Stimulated activated memory B cell treated with anti-CD40 and anti-IgM and Interleukin-4, amounts not matched to agents 10 μg/mL and 1 μg/mL and 100 μg/mL, for 72 hours (primary cell): ENCODE measurements around the gene C3orf62.

Experiments
- ATAC-seq: fragments of 150-1000 bp; cut with Tn5 transposase; 2 replicates; pipeline ENCODE4 v1.10.0; 2021
- H3K27ac Mint-ChIP-seq: one replicate; pipeline ENCODE4 v1.8.0; 2022; ENCODE audit warnings: mild to moderate bottlenecking, mixed read lengths
- H3K27me3 Mint-ChIP-seq: one replicate; pipeline ENCODE4 v1.8.0; 2022; ENCODE audit warnings: mixed read lengths
- H3K36me3 Mint-ChIP-seq: one replicate; pipeline ENCODE4 v1.8.0; 2022; ENCODE audit warnings: mixed read lengths
- H3K4me1 Mint-ChIP-seq: one replicate; pipeline ENCODE4 v1.8.0; 2022; ENCODE audit warnings: mixed read lengths
- H3K4me3 Mint-ChIP-seq: one replicate; pipeline ENCODE4 v1.8.0; 2022; ENCODE audit warnings: mild to moderate bottlenecking, moderate library complexity, mixed read lengths
- H3K9me3 Mint-ChIP-seq: one replicate; pipeline ENCODE4 v1.8.0; 2022; ENCODE audit warnings: mixed read lengths

The C3orf62 gene

DNA sequence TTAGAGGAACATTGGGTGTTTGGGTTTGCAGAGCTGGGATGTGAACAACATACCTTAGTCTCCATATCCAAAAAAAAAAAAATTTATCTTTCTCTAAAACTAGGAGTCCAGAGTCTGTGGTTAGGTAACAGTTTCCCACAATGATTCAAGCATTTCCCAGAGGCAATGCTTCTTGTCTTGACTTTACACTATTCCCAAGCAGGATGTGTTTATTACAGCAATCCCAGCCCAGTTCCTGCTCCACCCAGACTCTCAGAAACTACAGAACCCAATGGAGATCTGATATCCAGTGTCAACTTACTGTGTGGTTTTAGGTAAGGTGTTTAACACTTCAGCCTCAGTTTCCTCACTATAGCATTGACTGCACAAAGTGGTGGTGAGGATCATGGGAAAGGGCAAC lies 2.3 kb upstream of the C3orf62 start:
- Mint-ChIP-seq H3K27me3 (no peaks in the 10 kb centered on the region), H3K27ac (no peak overlapping the region), H3K4me3 (no peak overlapping the region), H3K4me1 (peaks cover 28% of the 10 kb centered on the region), H3K9me3 (no peaks in the 10 kb centered on the region), H3K36me3 (peaks cover 46% of the 10 kb centered on the region)
- no peak for ATAC-seq

DNA sequence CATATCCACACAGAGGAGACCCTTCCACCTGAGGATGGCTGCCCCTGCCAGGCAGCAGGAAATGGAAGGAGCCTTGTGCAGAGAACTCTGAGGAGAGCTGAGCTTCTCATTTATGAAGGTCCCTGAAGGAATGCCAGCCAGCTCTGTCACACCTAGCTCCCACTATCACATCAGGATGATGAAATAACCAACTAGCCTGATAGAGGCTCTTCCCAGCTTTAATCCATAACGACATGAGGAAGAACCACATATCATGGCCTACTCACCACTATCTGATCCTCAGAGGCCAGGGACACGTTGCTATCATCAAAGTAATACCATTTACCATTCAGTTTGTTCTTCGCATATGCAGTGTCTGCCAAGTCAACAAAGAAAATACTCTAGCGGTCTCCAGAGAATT lies 1.5 kb upstream of the C3orf62 start:
- H3K27me3 Mint-ChIP-seq, result no peaks in the 10 kb centered on the region
- no peak for ATAC-seq
- H3K4me1 Mint-ChIP-seq, result peaks cover 23% of the 10 kb centered on the region
- no peaks in the 10 kb centered on the region for H3K9me3 Mint-ChIP-seq
- peak overlapping the region; percentile 87 for H3K27ac Mint-ChIP-seq
- H3K4me3 Mint-ChIP-seq, result no peak overlapping the region
- peaks cover 37% of the 10 kb centered on the region for H3K36me3 Mint-ChIP-seq

GRCh38 chr3:49277383-49277775 lies 347 bp upstream of the C3orf62 start:
- Mint-ChIP-seq H3K27me3 (no peaks in the 10 kb centered on the region), H3K36me3 (peaks cover 26% of the 10 kb centered on the region)
- peak; percentile 25 for ATAC-seq

GRCh38 chr3:49273825-49274532 lies 3.1 kb downstream of the C3orf62 start:
- Mint-ChIP-seq H3K36me3 (peaks cover 16% of the 10 kb centered on the region), H3K4me3 (no peak overlapping the region), H3K4me1 (peaks cover 23% of the 10 kb centered on the region), H3K9me3 (no peaks in the 10 kb centered on the region), H3K27me3 (no peaks in the 10 kb centered on the region), H3K27ac (no peak overlapping the region)
- no peak for ATAC-seq

More at GRCh38 chr3:49277383-49277775, 347 bp upstream of the C3orf62 start:
- no peaks in the 10 kb centered on the region for H3K9me3 Mint-ChIP-seq
- peak overlapping the region; percentile 87 for H3K27ac Mint-ChIP-seq
- H3K4me1 Mint-ChIP-seq, result peaks cover 23% of the 10 kb centered on the region
- H3K4me3 Mint-ChIP-seq, result peak overlapping the region; percentile 79

- Mint-ChIP-seq H3K9me3 (no peaks in the 10 kb centered on the region), H3K27me3 (no peaks in the 10 kb centered on the region), H3K4me3 (no peak overlapping the region), H3K36me3 (peaks cover 16% of the 10 kb centered on the region), H3K4me1 (peaks cover under 1% of the 10 kb centered on the region), H3K27ac (no peak overlapping the region)
- ATAC-seq, result no peak
These were observed 6.0 kb downstream of the C3orf62 start for GRCh38 chr3:49271047-49271446.

- Mint-ChIP-seq H3K27me3 (no peaks in the 10 kb centered on the region), H3K27ac (no peak overlapping the region), H3K9me3 (no peaks in the 10 kb centered on the region), H3K4me1 (no peaks in the 10 kb centered on the region), H3K36me3 (peaks cover 16% of the 10 kb centered on the region), H3K4me3 (no peak overlapping the region)
- no peak for ATAC-seq
These were observed 6.9 kb downstream of the C3orf62 start for GRCh38 chr3:49270156-49270500.

DNA sequence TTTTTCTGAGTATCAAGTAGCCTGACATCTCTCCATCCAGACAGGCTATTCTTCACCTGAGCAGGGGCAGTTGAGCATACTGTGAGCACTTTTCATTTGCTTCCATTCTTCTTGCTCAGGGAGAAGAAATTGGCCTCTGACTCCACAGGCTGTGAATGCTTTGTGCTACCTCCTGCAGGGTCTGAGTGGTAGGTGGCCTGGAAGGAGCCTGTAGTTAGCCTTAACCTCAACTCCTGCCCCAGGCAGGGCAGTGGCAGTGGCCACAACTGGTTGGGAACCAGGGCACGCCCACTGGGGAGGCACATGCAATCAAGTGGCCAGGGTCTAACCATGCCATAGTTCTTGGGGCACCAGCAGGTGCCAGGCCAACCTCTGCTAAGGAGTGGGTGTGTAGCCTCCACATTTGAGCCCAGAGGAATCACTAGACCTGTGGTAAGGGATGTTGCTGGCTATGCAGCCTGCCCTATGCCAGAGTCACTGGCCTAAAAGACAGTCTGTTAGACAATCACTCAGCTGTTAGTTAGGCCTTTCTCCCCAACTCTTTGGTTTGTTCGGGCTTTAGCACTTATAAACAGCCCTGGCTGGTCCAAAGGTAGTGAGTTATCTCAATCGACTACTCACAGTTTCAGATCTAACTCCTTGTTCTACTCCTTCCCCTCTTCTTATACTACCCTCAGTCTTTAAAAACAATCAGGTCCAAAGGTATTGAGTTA lies 7.4 kb downstream of the C3orf62 start:
- Mint-ChIP-seq H3K27me3 (no peaks in the 10 kb centered on the region), H3K4me1 (no peaks in the 10 kb centered on the region), H3K27ac (no peak overlapping the region), H3K9me3 (no peaks in the 10 kb centered on the region), H3K4me3 (no peak overlapping the region), H3K36me3 (peaks cover 16% of the 10 kb centered on the region)
- ATAC-seq, result no peak

GRCh38 chr3:49266410-49267095 lies 10.5 kb downstream of the C3orf62 start:
- no peak overlapping the region for H3K4me3 Mint-ChIP-seq
- H3K4me1 Mint-ChIP-seq, result no peaks in the 10 kb centered on the region
- no peaks in the 10 kb centered on the region for H3K27me3 Mint-ChIP-seq
- H3K9me3 Mint-ChIP-seq, result no peaks in the 10 kb centered on the region
- no peak for ATAC-seq
- no peak overlapping the region for H3K27ac Mint-ChIP-seq
- H3K36me3 Mint-ChIP-seq, result peaks cover 16% of the 10 kb centered on the region

DNA sequence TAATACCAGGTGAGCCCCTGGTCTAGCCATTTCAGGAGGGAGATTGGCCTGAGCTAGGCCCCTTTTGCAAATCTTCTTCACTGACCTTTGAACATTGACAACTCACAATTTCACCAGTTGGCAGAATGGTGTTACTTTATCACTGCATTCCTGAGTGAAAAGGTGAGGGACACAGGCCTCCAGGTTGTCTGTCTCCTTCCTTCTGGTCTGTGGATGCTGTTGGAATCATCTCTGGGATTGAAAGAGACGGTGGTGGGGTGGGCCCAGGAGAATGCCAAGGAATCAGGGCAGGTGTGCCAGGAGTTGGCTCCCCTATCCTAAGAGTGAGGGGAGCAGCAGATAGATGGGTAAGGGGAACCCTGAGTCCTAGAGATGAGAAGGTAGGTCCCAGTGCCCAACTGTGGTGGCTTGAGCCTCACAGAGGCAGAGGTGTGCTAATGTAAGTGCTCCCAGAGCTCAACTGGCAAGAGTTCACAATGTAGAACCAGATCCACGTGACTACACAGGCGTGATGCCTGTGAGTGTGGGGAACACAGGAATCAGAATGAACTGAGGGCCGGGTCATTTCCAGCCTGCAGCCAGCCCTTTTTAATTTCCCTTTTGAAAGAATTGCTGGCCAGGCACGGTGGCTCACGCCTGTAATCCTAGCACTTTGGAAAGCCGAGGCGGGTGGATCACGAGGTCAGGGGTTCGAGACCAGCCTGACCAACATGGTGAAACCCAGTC lies 11.2 kb downstream of the C3orf62 start:
- Mint-ChIP-seq H3K4me3 (no peak overlapping the region), H3K4me1 (no peaks in the 10 kb centered on the region), H3K9me3 (no peaks in the 10 kb centered on the region), H3K36me3 (peaks cover 16% of the 10 kb centered on the region), H3K27me3 (no peaks in the 10 kb centered on the region), H3K27ac (no peak overlapping the region)
- no peak for ATAC-seq

GRCh38 chr3:49263159-49263889 lies 13.7 kb downstream of the C3orf62 start:
- Mint-ChIP-seq H3K4me1 (no peaks in the 10 kb centered on the region), H3K36me3 (peaks cover under 1% of the 10 kb centered on the region), H3K27me3 (no peaks in the 10 kb centered on the region), H3K27ac (no peak overlapping the region), H3K4me3 (no peak overlapping the region), H3K9me3 (no peaks in the 10 kb centered on the region)
- no peak for ATAC-seq

DNA sequence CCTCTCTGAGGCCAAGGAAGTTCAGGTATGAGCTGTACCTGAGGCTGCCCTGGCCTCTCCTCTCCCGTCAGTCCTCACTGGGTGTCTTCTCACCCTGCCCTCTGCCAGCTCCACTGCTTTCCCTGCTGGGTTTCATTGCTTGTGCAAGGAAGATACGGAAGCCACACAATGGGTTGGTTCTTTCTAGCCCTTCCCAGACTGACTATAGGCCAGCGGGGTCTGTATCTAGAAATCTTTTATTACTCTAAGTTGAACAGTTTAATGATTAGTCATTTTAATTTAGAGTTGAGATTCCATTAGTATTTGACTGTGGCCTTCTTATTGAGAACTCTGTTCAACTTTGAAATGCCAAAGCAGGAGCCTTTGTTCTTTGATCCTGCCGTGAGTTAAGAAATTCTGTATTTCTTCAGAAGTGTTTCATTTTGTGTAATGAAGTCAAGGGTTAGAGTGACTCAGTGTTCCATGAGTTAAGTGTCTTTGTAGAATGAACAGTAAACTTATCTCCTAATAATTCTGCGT lies 16.2 kb downstream of the C3orf62 start:
- Mint-ChIP-seq H3K4me1 (no peaks in the 10 kb centered on the region), H3K27ac (no peak overlapping the region)

GRCh38 chr3:49257187-49257586 lies 19.8 kb downstream of the C3orf62 start:
- H3K4me3 Mint-ChIP-seq, result no peak overlapping the region
- no peak overlapping the region for H3K27ac Mint-ChIP-seq
- H3K9me3 Mint-ChIP-seq, result no peaks in the 10 kb centered on the region
- no peak for ATAC-seq
- H3K4me1 Mint-ChIP-seq, result no peaks in the 10 kb centered on the region
- H3K36me3 Mint-ChIP-seq, result no peaks in the 10 kb centered on the region
- no peaks in the 10 kb centered on the region for H3K27me3 Mint-ChIP-seq

More for the DNA sequence above, 16.2 kb downstream of the C3orf62 start:
- Mint-ChIP-seq H3K27me3 (no peaks in the 10 kb centered on the region), H3K4me3 (no peak overlapping the region), H3K9me3 (no peaks in the 10 kb centered on the region), H3K36me3 (no peaks in the 10 kb centered on the region)
- ATAC-seq, result no peak

DNA sequence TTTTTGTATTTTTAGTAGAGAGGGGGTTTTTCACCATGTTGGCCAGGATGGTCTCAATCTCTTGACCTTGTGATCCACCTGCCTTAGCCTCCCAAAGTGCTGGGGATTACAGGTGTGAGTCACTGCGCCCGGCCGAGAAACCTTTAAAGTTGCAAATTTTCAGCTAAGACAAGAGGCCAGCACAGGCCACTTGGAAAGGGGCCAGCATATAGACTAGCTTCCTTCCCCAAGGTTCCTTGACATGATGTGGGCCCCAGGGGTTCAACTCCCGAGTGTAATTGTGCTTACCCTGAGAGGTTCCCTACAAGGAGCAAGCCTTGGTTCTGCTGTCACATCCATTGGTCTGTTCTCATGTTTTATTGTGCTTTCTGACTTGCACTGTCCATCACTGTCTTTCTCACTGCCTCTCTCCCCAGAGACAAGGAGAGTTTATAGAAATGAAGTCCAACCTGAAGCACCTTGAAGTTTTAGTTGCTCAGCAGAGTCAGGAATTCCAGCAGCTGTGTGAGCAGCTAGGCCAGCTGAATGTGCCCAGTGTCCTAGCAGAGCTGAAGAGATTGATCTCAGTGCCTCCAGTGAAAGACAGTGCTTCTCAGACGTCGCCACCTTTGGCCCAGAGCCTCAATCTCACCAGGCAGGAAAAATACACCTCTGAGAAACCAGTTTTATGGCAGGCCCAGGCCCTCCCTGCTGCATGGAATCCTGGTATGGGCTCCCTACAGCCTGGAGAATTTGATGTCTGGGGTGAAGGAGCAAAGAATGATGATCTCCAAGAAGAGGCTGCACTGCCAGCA lies 21.1 kb downstream of the C3orf62 start:
- Mint-ChIP-seq H3K27ac (no peak overlapping the region), H3K27me3 (no peaks in the 10 kb centered on the region), H3K9me3 (no peaks in the 10 kb centered on the region), H3K36me3 (no peaks in the 10 kb centered on the region), H3K4me3 (no peak overlapping the region), H3K4me1 (no peaks in the 10 kb centered on the region)
- ATAC-seq, result no peak

GRCh38 chr3:49255112-49255511 lies 21.9 kb downstream of the C3orf62 start:
- Mint-ChIP-seq H3K36me3 (no peaks in the 10 kb centered on the region), H3K9me3 (no peaks in the 10 kb centered on the region), H3K27me3 (no peaks in the 10 kb centered on the region), H3K27ac (no peak overlapping the region), H3K4me1 (no peaks in the 10 kb centered on the region), H3K4me3 (no peak overlapping the region)
- no peak for ATAC-seq
